GM19328 (cell line): ENCODE data around the gene NHLH1.

Experiments used
- ATAC-seq: cut with Tn5 transposase; IDR thresholded peaks from one replicate; pipeline ENCODE4 v1.9.1; 2021; ENCODE audit warnings: mild to moderate bottlenecking, moderate library complexity; ENCODE audit not compliant: unreplicated experiment

Gene NHLH1

DNA sequence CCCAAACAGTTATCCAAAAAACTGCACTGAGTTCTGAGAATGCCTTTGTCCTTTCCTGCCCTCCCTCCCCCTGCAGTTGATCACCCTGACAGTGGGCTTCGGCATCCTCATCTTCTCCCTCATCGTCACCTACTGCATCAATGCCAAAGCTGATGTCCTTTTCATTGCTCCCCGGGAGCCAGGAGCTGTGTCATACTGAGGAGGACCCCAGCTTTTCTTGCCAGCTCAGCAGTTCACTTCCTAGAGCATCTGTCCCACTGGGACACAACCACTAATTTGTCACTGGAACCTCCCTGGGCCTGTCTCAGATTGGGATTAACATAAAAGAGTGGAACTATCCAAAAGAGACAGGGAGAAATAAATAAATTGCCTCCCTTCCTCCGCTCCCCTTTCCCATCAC, 8.8 kb upstream of the NHLH1 start:
- no peak for ATAC-seq

DNA sequence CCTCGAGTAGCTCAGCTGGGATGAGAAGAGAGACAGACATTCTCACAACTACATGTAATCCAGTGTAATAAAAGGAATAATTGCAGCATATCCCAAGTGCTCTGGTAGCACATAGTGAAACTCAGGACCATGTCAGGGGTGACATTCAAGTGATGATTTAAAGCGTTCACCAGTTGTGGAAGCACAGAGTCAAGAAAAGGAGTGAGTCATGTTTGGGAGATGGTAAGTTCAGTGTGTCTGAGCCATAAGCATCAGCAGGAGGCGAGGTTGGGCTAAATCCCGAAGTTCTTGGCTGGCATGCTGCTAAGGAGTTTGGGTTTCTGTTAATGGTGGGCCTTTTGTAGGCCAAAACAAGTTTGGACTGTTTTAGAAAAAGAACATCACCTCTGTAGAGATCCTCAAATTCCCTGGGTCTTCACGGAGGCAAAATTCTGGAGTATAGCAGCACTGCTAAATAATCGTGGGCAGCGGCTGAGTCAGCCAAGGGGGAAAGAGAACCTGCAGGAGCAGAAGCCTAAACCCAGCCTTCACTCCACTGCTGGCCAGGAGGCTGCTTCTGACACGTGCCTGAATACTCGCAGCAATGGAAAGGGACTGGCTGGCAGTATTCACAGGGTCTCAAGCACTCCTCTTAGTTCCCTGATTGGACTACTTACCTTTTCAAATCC, 7.2 kb upstream of the NHLH1 start:
- no peak for ATAC-seq

DNA sequence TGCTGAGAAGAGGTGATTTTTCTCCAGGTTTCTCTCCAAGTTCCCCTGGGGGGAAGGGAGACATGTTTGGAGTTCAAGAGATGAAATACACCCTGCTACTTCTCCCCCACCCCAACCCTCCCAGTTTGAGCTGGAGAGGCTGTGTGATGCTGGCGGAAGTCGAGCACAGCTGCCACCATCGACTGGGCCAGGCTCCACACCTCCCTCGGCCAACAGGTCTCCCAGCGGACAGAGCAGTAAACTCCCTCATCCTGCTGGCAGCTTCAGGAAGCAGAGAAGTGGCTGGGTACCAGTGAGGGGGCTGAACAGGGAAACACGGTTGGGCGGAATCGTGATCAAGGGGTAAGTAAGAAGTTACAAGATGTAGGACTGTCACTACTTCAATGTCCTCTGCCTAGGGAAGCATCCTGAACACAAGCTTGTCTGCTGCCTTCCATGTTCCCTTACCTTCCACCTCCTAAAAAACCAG, 6.6 kb upstream of the NHLH1 start:
- no peak for ATAC-seq

DNA sequence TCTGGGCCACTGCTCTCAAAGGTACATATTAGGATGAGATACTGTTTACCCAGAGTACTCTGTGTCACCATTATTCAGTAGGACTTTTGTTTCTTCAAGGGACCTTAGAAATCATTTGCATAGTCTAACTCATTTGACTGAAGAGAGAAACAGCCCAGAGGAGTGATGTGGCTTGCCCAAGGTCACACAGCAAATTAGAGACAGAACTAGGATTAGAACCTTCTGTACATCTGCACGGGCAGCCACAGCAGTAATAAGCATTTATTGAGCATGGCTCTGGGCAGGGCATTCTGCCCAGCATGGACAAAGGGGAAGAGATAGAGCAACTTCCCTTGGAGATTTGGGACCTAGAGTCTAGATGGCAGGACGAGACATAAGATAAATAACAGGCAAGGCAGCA, 5.7 kb upstream of the NHLH1 start:
- no peak for ATAC-seq

DNA sequence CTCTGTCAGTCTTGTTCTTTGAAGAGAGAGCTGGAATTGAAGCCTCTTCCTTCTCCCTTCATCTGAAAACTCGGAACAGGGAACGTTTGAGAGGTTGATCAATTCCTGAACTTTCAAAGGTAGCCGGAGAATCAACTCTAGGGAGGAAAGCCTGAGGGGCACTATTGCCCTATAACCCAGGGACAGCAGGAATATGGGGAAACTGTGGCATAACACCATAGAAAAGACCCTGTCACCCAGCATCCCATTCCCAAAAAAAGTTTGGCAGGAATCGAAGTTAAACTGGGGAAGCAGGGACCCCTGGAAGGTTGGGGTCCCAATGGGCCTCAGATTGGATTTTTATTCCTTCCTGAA, 5.1 kb upstream of the NHLH1 start:
- ATAC-seq, result no peak

DNA sequence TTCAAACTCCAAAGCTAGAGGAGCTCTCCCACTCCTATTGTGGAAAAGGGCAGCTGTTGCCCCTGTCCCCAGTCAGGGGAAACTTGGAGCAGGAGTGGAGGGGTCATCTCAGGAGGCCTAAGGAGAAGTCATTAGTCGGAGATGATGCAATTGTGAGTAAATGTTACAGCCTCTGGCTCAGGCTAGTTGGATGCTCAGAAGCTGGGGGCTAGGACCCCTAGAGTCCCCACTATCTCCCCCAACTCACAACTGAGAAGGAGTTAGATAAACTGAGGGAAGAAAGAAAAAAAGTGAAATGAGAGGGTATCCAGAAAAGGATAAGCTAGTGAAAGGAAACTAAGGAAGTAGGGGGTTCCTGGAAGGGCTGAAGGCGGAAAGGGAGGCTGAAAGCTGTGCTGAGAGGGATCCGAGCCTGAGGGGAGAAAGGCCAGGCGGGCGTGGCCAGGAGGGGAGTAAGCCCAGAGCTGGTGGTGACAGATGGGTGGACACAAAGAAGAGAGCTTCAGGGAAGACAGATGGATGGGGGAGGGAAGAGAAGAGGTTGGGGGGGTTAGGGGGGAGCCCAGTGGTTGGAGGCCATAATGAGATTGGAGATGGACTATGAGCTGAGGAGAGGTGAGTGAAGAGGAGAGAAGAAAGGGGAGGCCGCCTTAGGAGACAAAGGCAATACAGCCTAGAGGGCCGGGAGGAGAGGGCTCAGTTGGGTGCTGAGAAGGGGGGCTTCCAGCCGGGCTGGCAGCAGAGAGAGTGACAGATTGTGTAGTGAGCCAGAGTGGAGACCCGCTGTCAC, 4.5 kb upstream of the NHLH1 start:
- ATAC-seq, result no peak

DNA sequence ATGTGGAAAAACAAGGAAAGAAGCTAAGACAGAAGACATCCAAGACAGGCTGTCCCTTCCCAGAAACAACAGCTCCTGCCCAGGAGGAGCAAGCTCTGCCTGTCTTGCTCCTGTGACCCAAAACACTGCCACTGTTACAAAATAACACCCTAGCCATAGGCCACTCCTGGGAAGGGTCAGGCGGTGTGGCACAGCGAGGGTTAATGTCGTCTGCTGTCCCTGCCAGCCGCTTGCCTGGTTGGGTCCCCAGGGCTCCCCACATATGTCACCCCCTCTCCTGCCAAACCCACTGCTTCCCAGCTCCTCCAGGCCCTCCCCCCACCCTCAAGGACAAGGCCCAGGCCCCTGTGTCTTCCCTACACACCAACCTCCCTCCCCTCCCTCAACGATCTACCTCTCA, 3.9 kb upstream of the NHLH1 start:
- ATAC-seq, result no peak

DNA sequence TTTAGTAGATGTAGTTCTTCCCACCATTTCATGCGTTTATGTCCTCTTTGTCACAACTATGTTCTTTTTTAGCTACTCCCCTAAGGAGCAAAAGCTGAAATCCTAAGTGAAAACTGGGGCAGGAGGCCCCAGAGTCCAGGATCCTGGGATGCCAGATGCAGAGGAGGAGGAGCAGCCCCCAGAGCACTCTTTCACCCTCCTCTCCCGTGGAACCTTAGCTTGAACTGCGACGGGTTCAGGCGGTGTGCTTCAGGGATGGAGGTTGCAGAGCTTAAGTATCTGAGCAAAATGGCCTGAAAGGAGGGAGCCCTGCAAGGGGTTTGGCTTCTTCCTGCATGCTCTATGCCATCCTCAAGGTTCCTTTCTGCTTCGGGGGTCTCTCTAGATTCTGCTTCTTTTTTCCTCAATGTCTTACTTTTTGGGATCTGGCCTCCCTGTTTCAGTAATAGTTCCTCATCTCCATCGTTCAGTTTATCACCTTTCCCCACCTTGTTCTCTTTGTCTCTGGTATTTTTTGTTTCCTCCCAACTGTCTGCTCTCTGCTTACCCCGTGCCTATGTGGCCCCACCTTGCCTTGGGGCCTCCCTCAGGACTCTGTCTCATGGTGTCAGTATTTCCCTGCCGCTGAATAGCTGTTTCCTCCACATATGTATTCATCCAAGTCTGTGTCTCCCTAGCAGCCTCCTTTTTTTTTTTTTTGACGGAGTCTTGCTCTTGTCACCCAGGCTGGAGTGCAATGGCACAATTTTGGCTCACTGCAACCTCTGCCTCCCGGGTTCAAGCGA, 2.7 kb upstream of the NHLH1 start:
- no peak for ATAC-seq

DNA sequence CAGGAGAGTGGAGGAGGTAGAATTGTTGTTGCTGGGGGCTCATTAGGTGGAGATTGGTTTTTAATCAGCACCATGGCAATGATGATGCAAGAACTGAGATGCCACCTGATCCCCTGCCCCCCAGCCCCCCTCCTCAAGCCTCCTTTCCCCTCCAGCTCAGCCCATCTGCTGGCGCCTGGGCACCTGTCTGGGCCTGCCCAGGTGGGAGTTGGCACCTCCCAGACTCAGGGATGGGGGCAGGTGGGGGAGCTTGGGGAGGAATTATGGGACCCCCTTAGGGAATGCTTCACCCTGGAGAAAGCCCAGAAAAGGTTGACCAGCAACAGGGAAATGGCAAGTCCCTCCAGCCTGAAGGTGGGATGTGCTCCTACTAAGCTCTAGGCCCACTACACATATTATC, 1.5 kb upstream of the NHLH1 start:
- ATAC-seq, result no peak

DNA sequence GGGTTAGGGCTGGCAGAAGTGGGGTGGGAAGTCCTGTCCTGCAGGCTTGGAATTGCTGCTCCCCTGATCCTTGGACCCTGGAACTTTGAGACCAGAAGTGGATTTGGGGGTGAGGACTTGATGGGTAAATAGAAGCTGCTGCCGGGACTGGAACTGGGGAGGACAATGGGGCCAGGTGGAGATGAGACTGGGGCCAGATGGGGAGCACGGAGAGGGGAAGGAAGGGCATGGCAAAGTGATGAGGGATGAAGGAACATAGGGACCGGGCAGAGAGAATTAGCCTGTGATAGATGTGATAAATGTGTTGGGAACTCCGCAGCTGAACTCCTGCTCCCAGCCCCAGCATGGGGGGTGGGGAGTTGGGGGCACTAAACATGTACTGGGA, 637 bp downstream of the NHLH1 start:
- ATAC-seq, result no peak

DNA sequence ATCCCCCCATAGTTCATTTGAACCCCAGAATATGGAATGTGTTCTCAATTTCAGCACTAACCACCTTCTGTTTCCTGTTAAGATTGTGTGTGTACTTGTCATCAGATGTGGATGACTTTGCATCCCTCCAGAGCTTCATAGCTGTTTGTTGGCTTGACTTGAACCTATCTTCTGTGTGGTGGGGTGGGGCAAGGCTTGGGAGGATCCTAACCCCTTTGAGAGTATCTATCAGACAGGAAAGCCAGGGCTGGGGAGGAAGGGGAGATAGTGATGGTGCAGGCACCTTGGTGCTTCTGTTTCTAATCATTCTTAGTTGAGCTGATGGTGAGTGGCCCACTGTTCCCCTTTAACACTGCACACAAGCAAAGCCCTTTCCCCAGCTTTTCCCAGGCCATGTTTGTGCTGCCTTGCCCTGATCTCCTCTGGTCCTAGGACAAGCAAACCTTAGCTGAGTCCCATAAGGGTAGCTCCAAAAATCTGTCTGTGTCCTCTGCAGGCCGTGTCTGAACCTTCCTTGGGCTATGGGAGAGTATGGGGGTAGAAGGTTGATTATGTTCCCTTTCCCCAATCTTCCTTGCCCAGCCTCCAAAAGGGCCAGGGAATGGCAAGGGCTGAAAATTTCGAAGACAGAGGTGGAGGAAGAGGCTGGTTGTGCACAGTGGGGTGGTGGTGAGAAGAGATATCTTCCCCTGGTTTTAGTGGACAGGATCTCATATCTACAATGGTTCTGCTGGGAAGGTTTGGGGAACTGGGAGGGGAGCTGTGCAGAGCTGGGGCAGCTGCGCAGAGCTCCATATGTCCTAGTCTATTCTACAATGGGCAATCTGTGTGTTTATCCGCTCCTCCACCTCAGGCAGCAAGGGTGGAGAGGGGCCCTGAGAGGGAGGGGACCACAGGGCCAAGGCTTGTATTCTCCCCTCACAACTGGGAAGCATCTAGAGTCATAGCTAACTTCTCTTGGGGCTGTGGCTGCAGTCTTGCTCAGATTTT, 1.4 kb downstream of the NHLH1 start:
- no peak for ATAC-seq

DNA sequence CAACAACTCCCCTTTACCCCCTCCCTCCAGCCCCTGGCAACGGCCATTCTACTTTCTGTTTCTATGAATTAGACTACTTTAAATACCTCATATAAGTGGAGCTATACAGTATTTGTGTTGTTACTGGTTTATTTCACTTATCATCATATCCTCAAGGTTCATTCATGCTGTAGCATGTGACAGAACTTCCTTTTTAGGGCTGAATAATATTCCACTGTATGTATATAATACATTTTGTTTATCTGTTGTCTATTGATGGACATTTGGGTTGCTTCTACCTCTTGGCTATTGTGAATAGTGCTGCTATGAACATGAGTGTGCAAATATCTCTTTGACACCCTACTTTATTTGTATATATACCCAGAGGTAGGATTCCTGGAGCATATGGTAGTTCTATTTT, 2.2 kb downstream of the NHLH1 start:
- ATAC-seq, result no peak

DNA sequence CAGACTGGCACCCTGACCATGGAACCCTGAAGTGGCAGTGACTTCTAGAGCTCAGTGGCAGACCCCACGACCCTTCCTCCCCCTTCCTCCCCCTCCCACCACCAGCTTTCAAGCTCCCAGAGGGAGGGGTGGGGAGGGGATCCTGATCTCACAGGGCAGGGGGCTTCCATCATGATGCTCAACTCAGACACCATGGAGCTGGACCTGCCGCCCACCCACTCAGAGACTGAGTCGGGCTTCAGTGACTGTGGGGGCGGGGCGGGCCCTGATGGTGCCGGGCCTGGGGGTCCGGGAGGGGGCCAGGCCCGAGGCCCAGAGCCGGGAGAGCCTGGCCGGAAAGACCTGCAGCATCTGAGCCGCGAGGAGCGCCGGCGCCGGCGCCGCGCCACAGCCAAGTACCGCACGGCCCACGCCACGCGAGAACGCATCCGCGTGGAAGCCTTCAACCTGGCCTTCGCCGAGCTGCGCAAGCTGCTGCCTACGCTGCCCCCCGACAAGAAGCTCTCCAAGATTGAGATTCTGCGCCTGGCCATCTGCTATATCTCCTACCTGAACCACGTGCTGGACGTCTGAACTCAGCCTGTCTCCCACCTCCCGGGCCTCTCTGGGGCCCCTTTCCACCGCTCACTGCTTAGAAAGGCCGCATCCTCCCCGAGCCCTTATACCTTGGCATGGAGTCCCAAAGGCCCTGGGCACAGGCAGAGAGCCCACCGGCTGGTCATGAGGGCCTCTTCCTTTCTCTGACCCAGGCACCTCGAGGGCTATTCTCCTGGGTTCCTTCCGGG, 3.9 kb downstream of the NHLH1 start:
- ATAC-seq, result no peak

DNA sequence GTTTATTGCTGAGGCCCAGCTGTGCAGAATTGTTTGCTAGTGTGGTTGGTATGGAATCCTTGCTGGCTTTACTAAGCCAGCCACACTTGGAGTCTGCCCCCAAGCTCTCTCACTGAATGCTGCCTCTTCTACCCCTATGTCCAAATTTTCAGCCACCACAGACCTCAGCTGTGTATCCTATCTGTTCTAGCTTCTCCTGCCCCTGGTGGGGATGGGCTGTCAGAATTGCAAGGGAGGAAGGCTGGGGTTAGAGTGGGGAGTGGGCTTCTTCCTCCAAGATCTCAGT, 4.4 kb downstream of the NHLH1 start:
- ATAC-seq, result no peak

DNA sequence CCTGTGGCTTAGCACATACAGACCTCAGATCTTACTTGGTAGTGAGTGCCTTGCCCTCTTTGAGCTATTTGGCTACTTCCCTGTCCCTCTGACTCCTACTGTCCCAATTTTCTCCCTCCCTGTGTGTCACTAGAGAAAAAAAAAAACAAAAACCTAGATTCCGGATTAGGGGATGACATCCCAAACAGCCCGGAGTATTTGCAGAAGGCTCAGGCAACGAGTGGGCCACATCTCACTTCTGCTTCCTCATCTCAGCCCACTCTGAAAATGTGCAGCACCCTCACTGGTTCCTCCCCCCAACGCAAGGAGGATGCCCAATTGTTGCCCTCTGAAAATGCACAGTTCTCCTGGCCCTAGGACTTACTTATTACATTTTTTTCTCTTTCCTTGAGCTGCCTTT, 4.9 kb downstream of the NHLH1 start:
- ATAC-seq, result no peak

DNA sequence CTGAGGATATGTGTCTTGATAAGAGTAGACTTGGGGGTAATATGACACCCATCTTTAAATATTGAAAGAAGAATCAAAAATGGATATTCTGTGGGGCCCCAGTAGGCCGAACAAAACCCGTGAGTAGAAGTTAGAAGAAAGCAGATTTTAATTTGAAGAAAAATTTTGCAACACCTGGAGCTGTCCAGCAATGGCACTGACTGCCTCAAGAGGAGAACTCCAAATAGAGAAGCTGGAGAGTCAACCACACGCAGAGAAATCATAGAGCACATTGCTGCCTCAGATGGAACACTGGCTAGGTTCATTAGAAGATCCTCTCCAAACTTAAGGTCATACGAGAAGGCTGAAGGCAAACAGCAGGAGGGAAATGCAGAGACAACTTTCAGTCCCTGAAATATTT, 6.8 kb downstream of the NHLH1 start:
- no peak for ATAC-seq

DNA sequence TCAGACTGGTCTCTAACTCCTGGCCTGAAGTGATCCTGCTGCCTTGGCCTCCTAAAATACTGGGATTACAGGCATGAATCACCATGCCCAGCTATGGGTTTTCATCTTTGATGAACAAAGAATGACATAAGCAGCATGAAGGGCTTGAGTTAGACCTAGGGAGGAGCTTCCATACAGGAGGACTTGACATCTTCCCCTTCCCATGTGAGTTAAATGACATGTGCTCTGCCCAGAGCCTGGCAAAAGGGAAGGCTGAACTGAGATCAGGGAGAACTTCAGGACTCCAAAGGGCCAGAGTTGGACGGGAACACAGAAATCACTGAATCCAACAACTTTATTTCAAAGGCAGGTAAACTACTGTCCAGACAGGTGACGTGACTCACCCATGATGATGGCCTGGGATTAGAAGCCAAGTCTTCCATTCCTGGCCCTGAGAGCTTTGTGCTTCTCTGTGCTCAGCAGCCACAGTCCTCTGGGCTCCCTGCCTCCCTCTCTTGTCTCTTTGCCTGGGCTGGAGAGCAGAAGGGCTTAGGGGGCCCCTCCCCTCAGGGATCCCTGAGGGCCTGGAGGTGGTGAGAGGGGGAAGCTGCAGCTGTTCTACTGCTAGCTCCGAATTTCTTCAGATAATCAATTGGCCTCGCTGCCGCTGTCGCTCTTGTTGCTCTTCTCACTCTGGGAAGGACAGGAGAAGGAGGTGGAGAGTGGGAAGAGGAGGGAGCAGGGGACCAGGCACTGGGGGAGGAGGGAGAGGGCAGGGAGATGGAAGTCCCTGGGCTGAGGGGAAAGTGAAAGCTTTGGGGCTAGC, 7.6 kb downstream of the NHLH1 start:
- no peak for ATAC-seq

DNA sequence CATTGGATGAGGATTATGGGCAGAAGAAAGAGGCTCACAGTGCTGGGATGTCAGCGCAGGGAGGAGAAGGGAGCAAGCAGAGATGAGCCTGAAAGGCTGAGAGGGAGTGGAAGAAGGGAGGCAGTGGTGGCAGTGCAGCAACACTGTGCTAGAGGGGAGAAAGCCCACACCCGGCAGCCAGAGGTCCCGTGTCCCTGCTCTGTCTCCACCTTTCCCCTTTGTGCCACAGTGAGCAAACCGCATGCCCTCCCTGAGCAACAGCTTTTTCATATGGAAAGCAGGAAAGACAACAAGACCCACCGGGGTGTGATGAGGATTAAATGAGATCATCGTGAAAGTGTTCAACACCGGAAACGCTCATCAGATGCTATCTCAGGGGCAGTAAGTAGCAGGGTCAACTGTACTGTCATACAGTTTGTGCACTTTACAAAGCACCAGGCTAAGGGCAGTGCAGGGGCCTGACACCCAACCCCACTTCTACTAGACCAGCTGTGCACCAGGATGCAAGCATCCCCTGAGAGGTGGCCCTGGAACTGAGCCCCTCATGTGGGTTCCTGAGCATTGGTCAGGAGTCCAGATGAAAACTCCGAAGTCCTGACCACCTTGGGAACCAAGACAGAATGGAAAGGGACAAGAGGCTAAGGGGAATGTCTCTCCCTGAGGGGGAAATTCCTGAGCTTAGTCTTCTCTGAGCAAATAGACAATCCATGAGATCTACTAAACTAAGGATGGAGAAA, 9.1 kb downstream of the NHLH1 start:
- ATAC-seq, result no peak
